Endothelial cell of umbilical vein (primary cell): Measurements from ENCODE around the gene TOR1A. TPM values are rescaled to one million over a fixed set of nuclear protein-coding genes. Genes with fewer than 3 reads are reported as not detected.

Experiments
- BruUV-seq: library from RNA; stranded (reverse); fragments of 400-500 nt; replicated peaks from 2 replicates; lab custom pipeline; 2021; lab: Mats Ljungman, UMichigan
- CTCF ChIA-PET: fragments of 300-600, 350-600 bp; sonication (Branson Sonifier 250); formaldehyde crosslinking; loops from one replicate; lab custom pipeline; 2021; ENCODE audit warnings: antibody characterized with exemption, inconsistent platforms; lab: Charles Lee
- POLR2A ChIA-PET: fragments of 300-600, 350-600 bp; sonication (Branson Sonifier 250); formaldehyde crosslinking; loops from one replicate; lab custom pipeline; 2021; ENCODE audit warnings: antibody characterized with exemption, inconsistent platforms; lab: Charles Lee
- DNase-seq: peaks from one replicate; pipeline ENCODE4 v3.0.0-alpha.2; 2011; ENCODE audit warnings: low read depth, low spot score
- FAIRE-seq: peaks from 2 replicates; lab custom pipeline; 2011; peaks lifted over from hg19 to GRCh38; lab: Jason Lieb, UNC
- H2AFZ ChIP-seq: 2 replicates; pipeline ENCODE4 v1.6.0; 2012; ENCODE audit warnings: low read depth, low read length, control low read depth, inconsistent platforms
- H3K27ac ChIP-seq: 2 replicates; pipeline ENCODE4 v1.5.1; 2011; ENCODE audit warnings: low read depth, mild to moderate bottlenecking, control low read depth, low read length, moderate library complexity; ENCODE audit not compliant: insufficient read depth
- H3K27me3 ChIP-seq, 2 experiments: 2 replicates each; pipeline versions ENCODE4 v1.6.0 to v1.6.1; 2011; ENCODE audit warnings: low read length in 2 of 2, mixed read lengths in 1 of 2; ENCODE audit not compliant: control insufficient read depth in 2 of 2, insufficient read depth in 2 of 2
- H3K36me3 ChIP-seq, 2 experiments: 2 replicates in 1 of 2; 3 replicates in 1 of 2; pipeline ENCODE4 v1.5.1; 2011; ENCODE audit warnings: low read length in 2 of 2, mild to moderate bottlenecking in 1 of 2, moderate library complexity in 1 of 2; ENCODE audit not compliant: control insufficient read depth in 2 of 2, insufficient read depth in 2 of 2; ENCODE audit errors: extremely low read depth in 1 of 2
- H3K4me1 ChIP-seq: 3 replicates; pipeline ENCODE4 v1.5.1; 2011; ENCODE audit warnings: mild to moderate bottlenecking, low read length; ENCODE audit not compliant: control insufficient read depth, insufficient read depth; ENCODE audit errors: extremely low read depth
- H3K4me2 ChIP-seq: 2 replicates; pipeline ENCODE4 v1.6.1; 2011; ENCODE audit warnings: low read length, control low read depth, mixed read lengths; ENCODE audit not compliant: insufficient read depth
- H3K4me3 ChIP-seq, 3 experiments: fragments of 200-600 bp in 1 of 3; sonication (generic), shearing (Covaris generic) in 1 of 3; replicated peaks in 1 of 3; 2 replicates each; pipeline ENCODE4 v1.5.1; 2011 to 2016; ENCODE audit warnings: control low read depth in 3 of 3, low read length in 3 of 3, mild to moderate bottlenecking in 2 of 3, inconsistent platforms in 1 of 3, low read depth in 1 of 3, moderate library complexity in 1 of 3; ENCODE audit not compliant: insufficient read depth in 1 of 3
- H3K79me2 ChIP-seq: 2 replicates; pipeline ENCODE4 v1.6.0; 2012; ENCODE audit warnings: low read length, inconsistent platforms; ENCODE audit not compliant: control insufficient read depth, insufficient read depth
- H3K9ac ChIP-seq: replicated peaks from 2 replicates; pipeline ENCODE3; 2011; ENCODE audit warnings: low read length, control low read depth; ENCODE audit not compliant: insufficient read depth; ENCODE audit errors: extremely low read depth
- H3K9me1 ChIP-seq: replicated peaks from 3 replicates; pipeline ENCODE4 v1.6.0; 2011; ENCODE audit warnings: mild to moderate bottlenecking, low read length; ENCODE audit not compliant: control insufficient read depth, insufficient read depth; ENCODE audit errors: extremely low read depth
- H3K9me3 ChIP-seq: replicated peaks from 2 replicates; pipeline ENCODE4 v1.5.1; 2012; ENCODE audit warnings: low read length, inconsistent platforms; ENCODE audit not compliant: control insufficient read depth, insufficient read depth
- H4K20me1 ChIP-seq: replicated peaks from 2 replicates; pipeline ENCODE3; 2011; ENCODE audit warnings: mild to moderate bottlenecking, low read length; ENCODE audit not compliant: control insufficient read depth, insufficient read depth; ENCODE audit errors: extremely low read depth
- EZH2 ChIP-seq: IDR thresholded peaks from 2 replicates; pipeline ENCODE4 v1.6.1; 2012; ENCODE audit warnings: borderline replicate concordance, low read depth, mild to moderate bottlenecking, moderate library complexity, low read length, inconsistent platforms; ENCODE audit not compliant: severe bottlenecking
- FOS ChIP-seq: IDR thresholded peaks from 2 replicates; pipeline ENCODE4 v1.6.1; 2011; ENCODE audit warnings: mild to moderate bottlenecking, low read length, moderate library complexity, borderline replicate concordance; ENCODE audit not compliant: insufficient read depth
- JUN ChIP-seq: IDR thresholded peaks from 2 replicates; pipeline ENCODE4 v1.6.1; 2011; ENCODE audit warnings: borderline replicate concordance, low read depth; ENCODE audit not compliant: insufficient read length, insufficient read depth
- MYC ChIP-seq: IDR thresholded peaks from one replicate; pipeline ENCODE4 v1.6.1; 2011; ENCODE audit warnings: mild to moderate bottlenecking, low read depth, low read length
- POLR2A ChIP-seq: IDR thresholded peaks from 2 replicates; pipeline ENCODE4 v1.6.1; 2012; ENCODE audit warnings: low read depth, mild to moderate bottlenecking, control low read depth, low read length
- POLR2AphosphoS5 ChIP-seq: IDR thresholded peaks from 2 replicates; pipeline ENCODE4 v1.6.1; 2012; ENCODE audit warnings: low read depth, mild to moderate bottlenecking, control low read depth, low read length, moderate library complexity; ENCODE audit not compliant: insufficient read depth
- dilution Hi-C: fragments of 300-500 bp; cut with MboI; formaldehyde crosslinking; loops from one replicate; pipeline ENCODE4 v1.15.0; 2019; ENCODE audit warnings: low sequenced_read_pairs; ENCODE audit not compliant: extremely low pct_ligation_motif_present
- intact Hi-C: fragments of 100-400 bp; cut with micrococcal nuclease; formaldehyde crosslinking; loops from one replicate; pipeline ENCODE4 v1.10.0; 2022
- polyA plus RNA-seq, 4 experiments: library from polyadenylated mRNA; depleted of rRNA in 3 of 4; stranded (reverse) in 3 of 4; unstranded in 1 of 4; fragments of >200 nt; gene quantifications; 2 replicates each; pipeline versions ENCODE4 v1.2.1 to v1.2.3, GENCODE V29; 2011 to 2012; ENCODE audit warnings: missing spikeins in 1 of 4
- total RNA-seq: library from RNA; stranded (reverse); gene quantifications from 2 replicates; pipeline ENCODE4 v1.2.3, GENCODE V29; 2021
- TF ChIP-seq, protein P1 (sequence below), 2 donors: IDR thresholded peaks; 1 replicate in 1 of 2; 2 replicates in 1 of 2; pipeline ENCODE4 v1.5.1; 2011; ENCODE audit warnings: low read length in 2 of 2, mild to moderate bottlenecking in 2 of 2, moderate library complexity in 2 of 2, control low read depth in 1 of 2, inconsistent platforms in 1 of 2, low read depth in 1 of 2; ENCODE audit not compliant: insufficient read depth in 1 of 2; ENCODE audit errors: extremely low read depth in 1 of 2
- TF ChIP-seq, protein P2 (sequence below): IDR thresholded peaks from 2 replicates; pipeline ENCODE4 v1.6.1; 2011; ENCODE audit not compliant: insufficient read depth, insufficient read length

TOR1A gene
- total and polyA plus RNA-seq, 2 donors (not counting 3 experiments of a cell fraction or from before 2014, with no cell fraction given) = 57.8 to 89.8 TPM

GRCh38 chr9:129822898-129823541 lies 916 bp downstream of the TOR1A start:
- peak overlapping the region; percentile 10 for H2AFZ ChIP-seq
- POLR2A ChIA-PET = no interaction called here
- no TSS peak for BruUV-seq

More at GRCh38 chr9:129822898-129823541, 916 bp downstream of the TOR1A start:
- peaks cover 7% of the 10 kb centered on the region for H3K4me1 ChIP-seq
- H3K4me2 ChIP-seq = peak overlapping the region; percentile 60
- peaks cover 10 to 29% of the 10 kb centered on the region in 2 experiments for H3K36me3 ChIP-seq
- peaks cover 16% of the 10 kb centered on the region for H3K79me2 ChIP-seq
- TF ChIP-seq JUN (no peak), MYC (no peak), POLR2AphosphoS5 (no peak), FOS (no peak), POLR2A (no peak), EZH2 (no peak)
- TF ChIP-seq, protein P1, sequence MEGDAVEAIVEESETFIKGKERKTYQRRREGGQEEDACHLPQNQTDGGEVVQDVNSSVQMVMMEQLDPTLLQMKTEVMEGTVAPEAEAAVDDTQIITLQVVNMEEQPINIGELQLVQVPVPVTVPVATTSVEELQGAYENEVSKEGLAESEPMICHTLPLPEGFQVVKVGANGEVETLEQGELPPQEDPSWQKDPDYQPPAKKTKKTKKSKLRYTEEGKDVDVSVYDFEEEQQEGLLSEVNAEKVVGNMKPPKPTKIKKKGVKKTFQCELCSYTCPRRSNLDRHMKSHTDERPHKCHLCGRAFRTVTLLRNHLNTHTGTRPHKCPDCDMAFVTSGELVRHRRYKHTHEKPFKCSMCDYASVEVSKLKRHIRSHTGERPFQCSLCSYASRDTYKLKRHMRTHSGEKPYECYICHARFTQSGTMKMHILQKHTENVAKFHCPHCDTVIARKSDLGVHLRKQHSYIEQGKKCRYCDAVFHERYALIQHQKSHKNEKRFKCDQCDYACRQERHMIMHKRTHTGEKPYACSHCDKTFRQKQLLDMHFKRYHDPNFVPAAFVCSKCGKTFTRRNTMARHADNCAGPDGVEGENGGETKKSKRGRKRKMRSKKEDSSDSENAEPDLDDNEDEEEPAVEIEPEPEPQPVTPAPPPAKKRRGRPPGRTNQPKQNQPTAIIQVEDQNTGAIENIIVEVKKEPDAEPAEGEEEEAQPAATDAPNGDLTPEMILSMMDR (IDR thresholded peaks at IDR 0.05; ENCODE audit: extremely low read depth in 1 of 2, insufficient read depth in 1 of 2, low read depth in 1 of 2, low read length in 2 of 2) = no peak
- TF ChIP-seq, protein P2, sequence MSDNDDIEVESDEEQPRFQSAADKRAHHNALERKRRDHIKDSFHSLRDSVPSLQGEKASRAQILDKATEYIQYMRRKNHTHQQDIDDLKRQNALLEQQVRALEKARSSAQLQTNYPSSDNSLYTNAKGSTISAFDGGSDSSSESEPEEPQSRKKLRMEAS = no peak
- H3K9ac ChIP-seq = peak overlapping the region; percentile 49
- H3K9me1 ChIP-seq = no peaks in the 10 kb centered on the region
- DNase-seq (peak; percentile 13), FAIRE-seq (peak; percentile 78)
- no peak overlapping the region for H3K27ac ChIP-seq
- no peaks in the 10 kb centered on the region for H3K27me3 ChIP-seq
- dilution Hi-C loops (no loop called here), intact Hi-C loops (no loop called here)
- no peaks in the 10 kb centered on the region for H3K9me3 ChIP-seq
- peak overlapping the region; percentile 22 to 74 (median 26) for H3K4me3 ChIP-seq
- H4K20me1 ChIP-seq = no peaks in the 10 kb centered on the region
- CTCF ChIA-PET = no interaction called here
